ENCODE data around the gene HDAC4. TPM values are rescaled to one million over a fixed set of nuclear protein-coding genes. Genes with fewer than 3 reads are reported as not detected.

HDAC4 gene
- total and polyA plus RNA-seq, 10 of the 15 experiments (the other 5 are each of a cell fraction or from before 2014, with no cell fraction given): 0.22 to 15.7 (median 4.8) TPM

- H3K9me3 ChIP-seq (replicated peaks; ENCODE audit: control insufficient read depth, insufficient read depth, low read length): no peaks in the 10 kb centered on the region
- WGBS (ENCODE audit: insufficient coverage, insufficient replicate concordance, low lambda C conversion rate, missing lambda C conversion rate): 45% methylated on average over 2 of the region's 2 CpGs
- no peaks in the 10 kb centered on the region for H3K4me1 ChIP-seq (ENCODE audit: control insufficient read depth, insufficient read depth, low read length)
- ChIA-PET SMC1A (ENCODE audit: uncharacterized antibody, unreplicated experiment) (interaction anchor here (0.9 kb wide), 1 partner anchor 115 kb away, joined by 3 read pairs; no protein-coding TSS in a partner anchor), POLR2A (no interaction called here), RAD21 (ENCODE audit: unreplicated experiment) (interaction anchor here (0.6 kb wide), 1 partner anchor 135 kb away, joined by 3 read pairs; no protein-coding TSS in a partner anchor), CTCF (interaction anchor here (0.7 kb wide), 1 partner anchor 185 kb away, joined by 3 read pairs; no protein-coding TSS in a partner anchor)
- no peaks in the 10 kb centered on the region for H4K20me1 ChIP-seq (ENCODE audit: control insufficient read depth, insufficient read depth)
- no peak overlapping the region for H3K9ac ChIP-seq (ENCODE audit: control insufficient read depth, insufficient read depth, low read length)
- TF ChIP-seq SMAD1 (IDR thresholded peaks at IDR 0.05; ENCODE audit: low read depth, partially characterized antibody): no peak
- no peak for TF ChIP-seq NR2C2 (IDR thresholded peaks at IDR 0.05; ENCODE audit: borderline replicate concordance, control insufficient read depth, insufficient read length, low read depth)
- TF ChIP-seq NRF1 (conservative IDR thresholded peaks at IDR 0.05; ENCODE audit: low read depth, low read length): no peak
- TF ChIP-seq POLR2AphosphoS5 (IDR thresholded peaks at IDR 0.05; ENCODE audit: low read length): no peak
- no peak for TF ChIP-seq IRF5 (IDR thresholded peaks at IDR 0.05; ENCODE audit: borderline replicate concordance)
- TF ChIP-seq BCL3 (IDR thresholded peaks at IDR 0.05; ENCODE audit: borderline replicate concordance, insufficient read depth, low read depth, low read length, poor library complexity, severe bottlenecking): no peak
- TF ChIP-seq TBL1XR1 (IDR thresholded peaks at IDR 0.05; ENCODE audit: low read depth, low read length): no peak
- no peak for TF ChIP-seq IRF3 (IDR thresholded peaks at IDR 0.05)
- no peak for TF ChIP-seq CBFB (IDR thresholded peaks at IDR 0.05; ENCODE audit: low read depth)
- TF ChIP-seq KLF5 (IDR thresholded peaks at IDR 0.05; ENCODE audit: partially characterized antibody): no peak
- TF ChIP-seq ZNF687 (IDR thresholded peaks at IDR 0.05): no peak
- no peak for TF ChIP-seq PAX5 (IDR thresholded peaks at IDR 0.05; ENCODE audit: borderline replicate concordance, low read depth, low read length)
- TF ChIP-seq MEF2A (IDR thresholded peaks at IDR 0.05; ENCODE audit: insufficient read depth, low read depth, low read length): no peak
- ATAC-seq: no peak
- no peaks in the 10 kb centered on the region for H3K36me3 ChIP-seq (ENCODE audit: control insufficient read depth in 2 of 2, insufficient read depth in 2 of 2, low read length in 1 of 2)
- DNase-seq (ENCODE audit: low read depth, low spot score): no peak
- H3K4me2 ChIP-seq (ENCODE audit: control insufficient read depth, insufficient read depth): no peak overlapping the region
- peaks cover under 1 to 5% of the 10 kb centered on the region in 2 experiments; a peak in 3 of 4 replicates for H3K27me3 ChIP-seq (replicated peaks in 1 of 2; ENCODE audit: control insufficient read depth in 2 of 2, insufficient read depth in 2 of 2, low read length in 1 of 2)
- no peak overlapping the region for H3K27ac ChIP-seq (ENCODE audit: control insufficient read depth, insufficient read depth)
- H3K4me3 ChIP-seq: no peak overlapping the region
- H3K79me2 ChIP-seq (ENCODE audit: control insufficient read depth, insufficient read depth, low read length): no peaks in the 10 kb centered on the region
- in situ Hi-C loops (cut with MboI): no loop called here
- no TSS peak for BruUV-seq (replicated peaks)
- no peak overlapping the region for H2AFZ ChIP-seq (ENCODE audit: control insufficient read depth, low read depth, low read length)
- no peak for FAIRE-seq
- intact Hi-C loops (cut with micrococcal nuclease; ENCODE audit: unreplicated experiment): no loop called here
These were observed 36.0 kb upstream of the HDAC4 start for GRCh38 chr2:239436669-239437335.

Measured in GM12878 (cell line).